Stimulated activated CD4-positive, alpha-beta T cell treated with anti-CD3 and anti-CD28 coated beads, Interleukin-4, amount 100 ng/mL, for 48 hours (primary cell): ENCODE measurements around the gene BOD1L1.

Experiments used
- DNase-seq, 2 donors: peaks; one replicate each; pipeline ENCODE4 v3.0.0-alpha.2; 2020; ENCODE audit warnings: low read depth in 2 of 2

Gene BOD1L1

DNA sequence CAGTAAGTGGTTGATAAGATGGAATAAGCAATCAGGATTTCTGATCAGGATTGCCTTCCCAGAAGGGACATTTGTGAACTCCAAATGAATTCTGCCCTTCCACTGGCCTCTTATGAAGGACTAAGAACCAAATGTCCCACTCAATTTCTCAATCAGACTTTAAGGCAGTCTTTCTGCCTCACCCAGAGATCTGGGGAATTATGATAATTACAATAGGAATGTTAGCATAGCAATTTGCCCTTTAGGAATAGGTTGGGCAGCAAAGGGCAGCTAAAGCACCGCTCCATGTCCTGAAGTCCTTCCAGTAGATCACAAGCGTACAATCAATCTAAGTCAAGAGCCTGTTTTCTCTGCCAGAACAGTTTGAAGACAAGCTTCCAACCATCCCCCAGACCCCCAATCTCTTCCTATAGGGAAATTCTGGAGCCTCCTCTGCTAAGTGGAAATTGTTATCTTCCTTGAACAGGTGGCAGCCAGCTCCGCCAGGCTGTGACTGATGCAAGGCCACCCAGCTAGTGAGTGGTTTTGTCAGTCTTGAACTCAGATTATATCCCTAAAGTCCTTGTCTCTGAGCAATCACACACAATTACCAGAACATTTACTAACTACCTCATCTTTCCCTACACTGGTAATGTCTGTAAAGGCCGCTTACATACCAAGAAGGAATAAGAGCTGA, 101.8 kb downstream of the BOD1L1 start:
- DNase-seq = no peak

DNA sequence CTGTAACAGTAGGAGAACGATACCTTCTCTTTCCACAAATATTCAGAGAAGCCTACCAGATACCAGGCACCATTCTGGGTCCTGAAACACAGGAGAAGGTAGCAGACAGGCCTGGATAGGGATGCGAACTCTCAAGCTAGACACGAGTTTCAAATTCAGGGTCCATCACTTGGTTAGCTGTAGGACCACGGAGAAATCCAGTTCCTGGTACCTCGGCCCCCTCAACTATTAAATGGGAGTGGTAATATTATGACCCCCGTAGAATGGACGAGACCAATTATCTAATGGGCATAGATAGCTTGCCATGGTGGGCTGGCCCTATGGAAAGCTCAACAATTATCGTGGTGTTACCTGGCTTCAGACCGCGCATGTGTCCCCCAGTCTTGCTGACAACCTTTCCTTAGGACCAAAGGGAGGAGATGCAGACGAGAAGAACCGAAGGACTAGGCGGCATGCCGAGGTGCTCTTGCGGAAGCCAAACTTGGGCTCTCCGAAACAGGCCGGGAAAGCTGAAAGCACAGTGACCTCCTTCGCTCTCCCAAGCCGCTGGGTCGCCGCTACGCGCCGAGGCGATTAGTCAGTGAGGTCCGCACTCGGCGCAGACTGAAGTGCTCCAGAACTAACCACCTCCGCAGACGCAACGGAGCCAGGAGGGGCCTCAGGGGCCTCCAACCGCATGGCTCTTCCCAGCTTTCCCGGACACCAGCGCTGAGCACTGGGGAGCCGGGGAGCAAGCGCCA, 102.9 kb downstream of the BOD1L1 start:
- DNase-seq = no peak

GRCh38 chr4:13523591-13524503, 103.7 kb downstream of the BOD1L1 start:
- DNase-seq = no peak

GRCh38 chr4:13523105-13523477, 104.4 kb downstream of the BOD1L1 start:
- no peak for DNase-seq

GRCh38 chr4:13522282-13523104, 105.0 kb downstream of the BOD1L1 start:
- no peak for DNase-seq

DNA sequence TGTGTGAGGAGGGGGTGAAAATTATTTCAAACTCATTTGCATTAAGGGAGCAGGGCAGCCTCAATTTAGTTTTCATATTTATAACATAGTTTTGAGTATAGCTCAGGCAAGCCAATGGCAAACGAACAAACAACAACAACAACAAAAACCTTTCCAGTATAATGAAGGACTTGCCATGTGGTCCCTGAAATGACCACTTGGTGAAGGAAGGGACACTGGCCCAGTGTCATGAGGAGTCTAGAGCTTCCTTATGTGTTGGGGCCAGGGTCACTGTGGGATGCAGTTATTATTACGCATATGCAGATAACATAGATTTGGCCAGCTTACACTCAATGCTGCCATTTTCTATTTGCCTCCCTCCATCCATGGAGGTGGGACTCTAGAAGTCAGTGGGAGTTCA, 106.5 kb downstream of the BOD1L1 start:
- no peak for DNase-seq
